Astrocyte (in vitro differentiated cells and primary cell): ENCODE data around the gene HOGA1. TPM values are rescaled to one million over a fixed set of nuclear protein-coding genes. Genes with fewer than 3 reads are reported as not detected.

Source experiments
- total RNA-seq: library from RNA; stranded (reverse); gene quantifications from 2 replicates; pipeline ENCODE4 v1.2.1, GENCODE V29; 2021

Gene HOGA1
- total RNA-seq, 1 donor from 2014 or later: 0.23 TPM

Other genes with a start within 250 kb of the HOGA1 start
- gene FRAT2, start 249.7 kb upstream of the HOGA1 start, total RNA-seq: 7.4 and 7.8 TPM in 2 replicates
- 45.0 and 52.1 TPM in 2 replicates for gene RRP12, start 183.0 kb upstream of the HOGA1 start, total RNA-seq
- gene PGAM1, start 158.2 kb upstream of the HOGA1 start, total RNA-seq: 706 and 719 TPM in 2 replicates
- 37.9 and 38.6 TPM in 2 replicates for gene EXOSC1, start 138.4 kb upstream of the HOGA1 start, total RNA-seq
- 51.1 and 53.5 TPM in 2 replicates for gene ZDHHC16, start 138.2 kb upstream of the HOGA1 start, total RNA-seq
- 84.4 and 97.2 TPM in 2 replicates for gene MMS19, start 86.0 kb upstream of the HOGA1 start, total RNA-seq
- 73.1 and 81.9 TPM in 2 replicates for gene UBTD1, start 85.5 kb upstream of the HOGA1 start, total RNA-seq
- gene ANKRD2, start 11.6 kb upstream of the HOGA1 start, total RNA-seq: 0.22 and 0.36 TPM in 2 replicates
- gene C10orf62, start 5.3 kb downstream of the HOGA1 start, total RNA-seq: not detected in 2 replicates
- 15.8 and 16.2 TPM in 2 replicates for gene MORN4, start 49.1 kb downstream of the HOGA1 start, total RNA-seq
- 32.9 and 37.8 TPM in 2 replicates for gene PI4K2A, start 56.3 kb downstream of the HOGA1 start, total RNA-seq
- gene AVPI1, start 102.9 kb downstream of the HOGA1 start, total RNA-seq: 5.0 and 5.6 TPM in 2 replicates
- 69.7 and 79.2 TPM in 2 replicates for gene MARVELD1, start 129.3 kb downstream of the HOGA1 start, total RNA-seq
- 31.3 and 32.8 TPM in 2 replicates for gene ZFYVE27, start 152.7 kb downstream of the HOGA1 start, total RNA-seq
- 0.14 and 0.16 TPM in 2 replicates for gene SFRP5, start 187.6 kb downstream of the HOGA1 start, total RNA-seq